Neural progenitor cell (in vitro differentiated cells): ENCODE measurements around the gene TSPAN5.

Source experiments
- EZH2phosphoT487 ChIP-seq: fragments of 200-600 bp; sonication (generic); IDR thresholded peaks from 2 replicates; pipeline ENCODE4 v1.6.1; 2017; ENCODE audit warnings: antibody characterized with exemption
- TF ChIP-seq, protein P1 (sequence below): fragments of 200-600 bp; sonication (generic); IDR thresholded peaks from 2 replicates; pipeline ENCODE4 v1.5.1; 2017; ENCODE audit warnings: antibody characterized with exemption, mild to moderate bottlenecking

GRCh38 chr4:98448908-98449307 lies 209.5 kb downstream of the TSPAN5 start:
- TF ChIP-seq, protein P1, sequence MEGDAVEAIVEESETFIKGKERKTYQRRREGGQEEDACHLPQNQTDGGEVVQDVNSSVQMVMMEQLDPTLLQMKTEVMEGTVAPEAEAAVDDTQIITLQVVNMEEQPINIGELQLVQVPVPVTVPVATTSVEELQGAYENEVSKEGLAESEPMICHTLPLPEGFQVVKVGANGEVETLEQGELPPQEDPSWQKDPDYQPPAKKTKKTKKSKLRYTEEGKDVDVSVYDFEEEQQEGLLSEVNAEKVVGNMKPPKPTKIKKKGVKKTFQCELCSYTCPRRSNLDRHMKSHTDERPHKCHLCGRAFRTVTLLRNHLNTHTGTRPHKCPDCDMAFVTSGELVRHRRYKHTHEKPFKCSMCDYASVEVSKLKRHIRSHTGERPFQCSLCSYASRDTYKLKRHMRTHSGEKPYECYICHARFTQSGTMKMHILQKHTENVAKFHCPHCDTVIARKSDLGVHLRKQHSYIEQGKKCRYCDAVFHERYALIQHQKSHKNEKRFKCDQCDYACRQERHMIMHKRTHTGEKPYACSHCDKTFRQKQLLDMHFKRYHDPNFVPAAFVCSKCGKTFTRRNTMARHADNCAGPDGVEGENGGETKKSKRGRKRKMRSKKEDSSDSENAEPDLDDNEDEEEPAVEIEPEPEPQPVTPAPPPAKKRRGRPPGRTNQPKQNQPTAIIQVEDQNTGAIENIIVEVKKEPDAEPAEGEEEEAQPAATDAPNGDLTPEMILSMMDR, result no peak
- TF ChIP-seq EZH2phosphoT487, result no peak
